Loucy (cell line): ENCODE data around the gene RPL37.

Experiments
- EZH2phosphoT487 ChIP-seq: fragments of 200-600 bp; IDR thresholded peaks from 2 replicates; pipeline ENCODE4 v1.6.1; 2018; ENCODE audit warnings: antibody characterized with exemption, mild to moderate bottlenecking, moderate library complexity, borderline replicate concordance
- TF ChIP-seq, protein P1 (sequence below): fragments of 200-600 bp; sonication (generic); conservative IDR thresholded peaks from 2 replicates; pipeline ENCODE4 v1.5.1; 2014; ENCODE audit warnings: mild to moderate bottlenecking, antibody characterized with exemption, low read length

GRCh38 chr5:40828021-40828631, 6.9 kb downstream of the RPL37 start:
- no peak for TF ChIP-seq EZH2phosphoT487
- TF ChIP-seq, protein P1, sequence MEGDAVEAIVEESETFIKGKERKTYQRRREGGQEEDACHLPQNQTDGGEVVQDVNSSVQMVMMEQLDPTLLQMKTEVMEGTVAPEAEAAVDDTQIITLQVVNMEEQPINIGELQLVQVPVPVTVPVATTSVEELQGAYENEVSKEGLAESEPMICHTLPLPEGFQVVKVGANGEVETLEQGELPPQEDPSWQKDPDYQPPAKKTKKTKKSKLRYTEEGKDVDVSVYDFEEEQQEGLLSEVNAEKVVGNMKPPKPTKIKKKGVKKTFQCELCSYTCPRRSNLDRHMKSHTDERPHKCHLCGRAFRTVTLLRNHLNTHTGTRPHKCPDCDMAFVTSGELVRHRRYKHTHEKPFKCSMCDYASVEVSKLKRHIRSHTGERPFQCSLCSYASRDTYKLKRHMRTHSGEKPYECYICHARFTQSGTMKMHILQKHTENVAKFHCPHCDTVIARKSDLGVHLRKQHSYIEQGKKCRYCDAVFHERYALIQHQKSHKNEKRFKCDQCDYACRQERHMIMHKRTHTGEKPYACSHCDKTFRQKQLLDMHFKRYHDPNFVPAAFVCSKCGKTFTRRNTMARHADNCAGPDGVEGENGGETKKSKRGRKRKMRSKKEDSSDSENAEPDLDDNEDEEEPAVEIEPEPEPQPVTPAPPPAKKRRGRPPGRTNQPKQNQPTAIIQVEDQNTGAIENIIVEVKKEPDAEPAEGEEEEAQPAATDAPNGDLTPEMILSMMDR: no peak
